ENCODE measurements around the gene C5orf63.

GRCh38 chr5:127030259-127031146 lies 42.8 kb downstream of the C5orf63 start, which contains the start of gene MARCHF3:
- TF ChIP-seq ZBTB40 (IDR thresholded peaks at IDR 0.05; ENCODE audit: borderline replicate concordance) (no peak), NFXL1 (IDR thresholded peaks at IDR 0.05; ENCODE audit: borderline replicate concordance) (no peak), MAX (IDR thresholded peaks at IDR 0.05; ENCODE audit: low read depth, low read length) (no peak), RCOR1 (conservative IDR thresholded peaks at IDR 0.05; ENCODE audit: low read depth, low read length) (no peak), POLR2A (IDR thresholded peaks at IDR 0.05; ENCODE audit: low read depth, low read length) (peak; percentile 95), TARDBP (IDR thresholded peaks at IDR 0.05; ENCODE audit: borderline replicate concordance) (no peak), E2F4 (IDR thresholded peaks at IDR 0.05; ENCODE audit: low read depth, low read length) (peak; percentile 73), ZNF687 (IDR thresholded peaks at IDR 0.05) (peak; percentile 38; the same call in 1 of the 2 replicates), NR2F1 (conservative IDR thresholded peaks at IDR 0.05) (no peak)

All from GM12878 (cell line).